SK-N-SH (cell line): ENCODE results near the gene C2orf49. TPM values are rescaled to one million over a fixed set of nuclear protein-coding genes. Genes with fewer than 3 reads are reported as not detected.

Source experiments
- CTCF ChIA-PET: fragments of 300-600, 350-600 bp; formaldehyde crosslinking; extraction: SDS; loops from one replicate; lab custom pipeline; 2021; lab: Yijun Ruan, JAX
- POLR2A ChIA-PET: fragments of 350-600 bp; sonication (Branson Sonifier 250); formaldehyde crosslinking; extraction: SDS; loops from one replicate; lab custom pipeline; 2020; ENCODE audit warnings: antibody characterized with exemption, inconsistent platforms; lab: Yijun Ruan, JAX
- DNase-seq: peaks from one replicate; pipeline ENCODE4 v3.0.0; 2012
- H2AFZ ChIP-seq: fragments of 200-600 bp; sonication (generic); 2 replicates; pipeline ENCODE4 v1.8.1; 2016; ENCODE audit warnings: antibody characterized with exemption, mild to moderate bottlenecking, low read depth
- H3F3A ChIP-seq: fragments of 200-600 bp; sonication (generic); replicated peaks from 2 replicates; pipeline ENCODE3; 2016; ENCODE audit warnings: antibody characterized with exemption, mild to moderate bottlenecking; ENCODE audit not compliant: insufficient read depth
- H3K27ac ChIP-seq, 2 experiments: fragments of 200-500 bp in 1 of 2; fragments of 200-600 bp in 1 of 2; sonication (Bioruptor generic) in 1 of 2; sonication (generic), shearing (Covaris generic) in 1 of 2; 2 replicates each; pipeline versions ENCODE4 v1.5.1 to v1.6.1; 2014 to 2016; ENCODE audit warnings: low read depth in 2 of 2, inconsistent platforms in 1 of 2, low read length in 1 of 2, mild to moderate bottlenecking in 1 of 2, mixed read lengths in 1 of 2
- H3K27me3 ChIP-seq: fragments of 200-600 bp; sonication (generic), shearing (Covaris generic); 2 replicates; pipeline ENCODE4 v1.6.1; 2016; ENCODE audit warnings: mixed run types; ENCODE audit not compliant: insufficient read depth
- H3K36me3 ChIP-seq, 2 experiments: fragments of 200-500 bp in 1 of 2; fragments of 200-600 bp in 1 of 2; sonication (Bioruptor generic) in 1 of 2; sonication (generic) in 1 of 2; replicated peaks in 1 of 2; 2 replicates each; pipeline versions ENCODE3 to v1.5.1; 2014 to 2016; ENCODE audit warnings: low read length in 1 of 2, mild to moderate bottlenecking in 1 of 2; ENCODE audit not compliant: insufficient read depth in 2 of 2, control insufficient read depth in 1 of 2
- H3K4me1 ChIP-seq, 2 experiments: fragments of 200-500 bp in 1 of 2; fragments of 200-600 bp in 1 of 2; sonication (Bioruptor generic) in 1 of 2; sonication (generic), shearing (Covaris generic) in 1 of 2; 2 replicates each; pipeline versions ENCODE4 v1.5.1 to v1.6.1; 2014 to 2016; ENCODE audit warnings: low read depth in 1 of 2, low read length in 1 of 2, mixed run types in 1 of 2; ENCODE audit not compliant: insufficient read depth in 2 of 2, control insufficient read depth in 1 of 2
- H3K4me2 ChIP-seq: fragments of 200-600 bp; sonication (generic), shearing (Covaris generic); 2 replicates; pipeline ENCODE4 v1.6.1; 2017; ENCODE audit warnings: mixed run types
- H3K4me3 ChIP-seq, 2 experiments: fragments of 200-500 bp in 1 of 2; fragments of 200-600 bp in 1 of 2; sonication (Bioruptor generic) in 1 of 2; sonication (generic), shearing (Covaris generic) in 1 of 2; 2 replicates each; pipeline versions ENCODE4 v1.5.1 to v1.8.1; 2014 to 2016; ENCODE audit warnings: low read depth in 2 of 2, inconsistent platforms in 1 of 2, low read length in 1 of 2, mild to moderate bottlenecking in 1 of 2, mixed read lengths in 1 of 2, moderate library complexity in 1 of 2
- H3K79me2 ChIP-seq: fragments of 200-600 bp; sonication (generic); 2 replicates; pipeline ENCODE4 v1.8.1; 2017; ENCODE audit warnings: mild to moderate bottlenecking; ENCODE audit not compliant: insufficient read depth
- H3K9ac ChIP-seq: fragments of 200-600 bp; sonication (generic); 2 replicates; pipeline ENCODE4 v1.6.1; 2017; ENCODE audit warnings: mixed run types
- H3K9me2 ChIP-seq: fragments of 200-600 bp; sonication (generic); 2 replicates; pipeline ENCODE4 v1.6.1; 2017; ENCODE audit warnings: mixed run types
- H3K9me3 ChIP-seq: fragments of 200-600 bp; sonication (generic); 2 replicates; pipeline ENCODE4 v1.6.1; 2017; ENCODE audit warnings: mixed run types, mild to moderate bottlenecking, moderate library complexity
- H4K20me1 ChIP-seq: fragments of 200-600 bp; sonication (generic); 2 replicates; pipeline ENCODE4 v1.6.1; 2017; ENCODE audit warnings: mild to moderate bottlenecking, mixed run types; ENCODE audit not compliant: insufficient read depth
- EP300 ChIP-seq, 2 experiments: IDR thresholded peaks; 2 replicates each; pipeline versions ENCODE4 v1.4.0 to v1.6.1; 2012; ENCODE audit warnings: borderline replicate concordance in 1 of 2, low read depth in 1 of 2, low read length in 1 of 2
- EZH2phosphoT487 ChIP-seq: fragments of 200-600 bp; sonication (generic); IDR thresholded peaks from 2 replicates; pipeline ENCODE4 v1.6.1; 2017; ENCODE audit warnings: low read depth, mixed run types, mild to moderate bottlenecking, antibody characterized with exemption, moderate library complexity, borderline replicate concordance
- FOXJ3 ChIP-seq: sonication (generic); formaldehyde crosslinking; IDR thresholded peaks from 2 replicates; pipeline ENCODE4 v1.5.1; 2020; ENCODE audit warnings: mild to moderate bottlenecking, missing genetic modification reagents
- FOXM1 ChIP-seq: IDR thresholded peaks from 2 replicates; pipeline ENCODE4 v1.4.0; 2012; ENCODE audit warnings: low read depth, mild to moderate bottlenecking
- MEF2A ChIP-seq: IDR thresholded peaks from 2 replicates; pipeline ENCODE4 v1.4.0; 2012; ENCODE audit warnings: low read depth, borderline replicate concordance
- MXI1 ChIP-seq: IDR thresholded peaks from 2 replicates; pipeline ENCODE4 v1.6.1; 2012; ENCODE audit warnings: mild to moderate bottlenecking, low read depth, low read length, improper control_type of control experiment
- POLR2AphosphoS5 ChIP-seq: IDR thresholded peaks from 2 replicates; pipeline ENCODE4 v1.6.1; 2012; ENCODE audit warnings: low read depth, low read length
- RAD21 ChIP-seq: IDR thresholded peaks from 2 replicates; pipeline ENCODE4 v1.6.1; 2012; ENCODE audit warnings: mild to moderate bottlenecking, low read length
- RCOR1 ChIP-seq: fragments of 150-350 bp; IDR thresholded peaks from 2 replicates; pipeline ENCODE4 v1.6.1; 2017; ENCODE audit warnings: antibody characterized with exemption, low read length
- RFX5 ChIP-seq: IDR thresholded peaks from 2 replicates; pipeline ENCODE4 v1.6.1; 2012; ENCODE audit warnings: mild to moderate bottlenecking, improper control_type of control experiment, low read length
- SIN3A ChIP-seq: IDR thresholded peaks from 2 replicates; pipeline ENCODE4 v1.6.1; 2012; ENCODE audit warnings: low read depth, mild to moderate bottlenecking, low read length, moderate library complexity, borderline replicate concordance
- TEAD4 ChIP-seq: IDR thresholded peaks from 2 replicates; pipeline ENCODE4 v1.4.0; 2012; ENCODE audit warnings: mild to moderate bottlenecking, borderline replicate concordance; ENCODE audit not compliant: insufficient read depth
- USF2 ChIP-seq: fragments of 150-350 bp; IDR thresholded peaks from 2 replicates; pipeline ENCODE4 v1.6.1; 2017; ENCODE audit warnings: antibody characterized with exemption, low read length, low read depth, borderline replicate concordance
- ZBTB33 ChIP-seq: IDR thresholded peaks from 2 replicates; pipeline ENCODE4 v1.4.0; 2012; ENCODE audit warnings: low read depth, borderline replicate concordance
- WGBS: methylation state at CpG from one replicate; pipeline ENCODE4 v1.1.6; 2017; ENCODE audit warnings: low lambda C conversion rate; 5-methylcytosine and 5-hydroxymethylcytosine counted together
- polyA plus RNA-seq, 3 experiments: library from polyadenylated mRNA; depleted of rRNA; stranded (reverse); fragments of >200 nt; gene quantifications; 2 replicates each; pipeline ENCODE4 v1.2.3, GENCODE V29; 2012

C2orf49 gene
- polyA plus RNA-seq, 1 of the 3 experiments (the other 2 are of a cell fraction): 7.6 TPM

GRCh38 chr2:105368759-105369408 lies 31.5 kb downstream of the C2orf49 start:
- H3K9ac ChIP-seq: no peak overlapping the region
- H3F3A ChIP-seq: peaks cover 8% of the 10 kb centered on the region
- H3K27ac ChIP-seq: no peak overlapping the region
- H3K4me3 ChIP-seq: no peak overlapping the region
- no peaks in the 10 kb centered on the region for H4K20me1 ChIP-seq
- H3K36me3 ChIP-seq: peaks cover 0 to 48% of the 10 kb centered on the region in 2 experiments
- no peak overlapping the region for H2AFZ ChIP-seq
- peaks cover 25% of the 10 kb centered on the region; the same call in 1 of the 2 replicates for H3K79me2 ChIP-seq
- TF ChIP-seq SIN3A (no peak), EZH2phosphoT487 (no peak), RFX5 (no peak), TEAD4 (no peak), FOXM1 (no peak), POLR2AphosphoS5 (no peak), FOXJ3 (CRISPR knock-in tag) (no peak), EP300 (IDR thresholded peaks at IDR 0.05; ENCODE audit: borderline replicate concordance in 1 of 2, low read depth in 1 of 2, low read length in 1 of 2) (no peak), MEF2A (no peak), ZBTB33 (no peak), MXI1 (no peak), RCOR1 (no peak), USF2 (no peak), RAD21 (no peak)
- no peaks in the 10 kb centered on the region for H3K9me2 ChIP-seq
- DNase-seq: no peak
- 82% methylated on average over 7 of the region's 8 CpGs for WGBS
- H3K9me3 ChIP-seq: no peaks in the 10 kb centered on the region
- CTCF ChIA-PET: interaction anchor here (0.6 to 8.6 kb wide), 24 partner anchors 9 to 1174 kb away, joined by 3 to 129 read pairs (median 4); partner anchors contain the start of gene FHL2
- H3K4me2 ChIP-seq: no peak overlapping the region
- POLR2A ChIA-PET: interaction anchor here (0.5 kb wide), 1 partner anchor 102 kb away, joined by 3 read pairs; no protein-coding TSS in a partner anchor
- H3K27me3 ChIP-seq: no peaks in the 10 kb centered on the region
- peaks cover 0 to 4% of the 10 kb centered on the region in 2 experiments; a peak in 1 of 4 replicates for H3K4me1 ChIP-seq
